COLO829 (cell line): ENCODE data around the gene NDUFAF8.
"Not testable (repeated sequence)": the region's sequence is repeated elsewhere in the genome, so short reads cannot be mapped to it uniquely, and the experiment has no call there.

Source experiments
- DNase-seq: peaks from one replicate; pipeline ENCODE4 v3.0.0; 2012; ENCODE audit warnings: low spot score

Gene NDUFAF8

GRCh38 chr17:81223762-81224130 lies 15.4 kb upstream of the NDUFAF8 start:
- DNase-seq = no peak

- not testable (repeated sequence) for DNase-seq
Observed at GRCh38 chr17:81227630-81228029, 11.5 kb upstream of the NDUFAF8 start.

- DNase-seq = no peak
Observed at GRCh38 chr17:81228420-81228819, 10.7 kb upstream of the NDUFAF8 start.

- DNase-seq = no peak
Observed at GRCh38 chr17:81228834-81229665, 10.1 kb upstream of the NDUFAF8 start.

- DNase-seq = no peak
Observed at GRCh38 chr17:81229666-81229920, 9.5 kb upstream of the NDUFAF8 start.

- DNase-seq = no peak
Observed at GRCh38 chr17:81230043-81230820, 8.9 kb upstream of the NDUFAF8 start.

GRCh38 chr17:81231121-81231645 lies 7.9 kb upstream of the NDUFAF8 start:
- DNase-seq = no peak

- no peak for DNase-seq
Observed at GRCh38 chr17:81231766-81232581, 7.1 kb upstream of the NDUFAF8 start.

- DNase-seq = no peak
Observed at GRCh38 chr17:81232616-81233241, 6.4 kb upstream of the NDUFAF8 start.

- DNase-seq = no peak
Observed at GRCh38 chr17:81233316-81233715, 5.8 kb upstream of the NDUFAF8 start.

- DNase-seq = no peak
Observed at GRCh38 chr17:81233811-81234505, 5.2 kb upstream of the NDUFAF8 start.

GRCh38 chr17:81234506-81234855 lies 4.6 kb upstream of the NDUFAF8 start:
- no peak for DNase-seq

GRCh38 chr17:81234940-81235821 lies 3.9 kb upstream of the NDUFAF8 start:
- DNase-seq = no peak

- no peak for DNase-seq
Observed at GRCh38 chr17:81235822-81236740, 3.0 kb upstream of the NDUFAF8 start.

- DNase-seq = no peak
Observed at GRCh38 chr17:81236784-81237183, 2.3 kb upstream of the NDUFAF8 start.

- DNase-seq = no peak
Observed at GRCh38 chr17:81237591-81238489, 1.3 kb upstream of the NDUFAF8 start.

- no peak for DNase-seq
Observed at GRCh38 chr17:81238490-81238814, 666 bp upstream of the NDUFAF8 start.

GRCh38 chr17:81239714-81240555 lies 817 bp downstream of the NDUFAF8 start:
- peak; percentile 17 for DNase-seq
